Activated naive CD4-positive, alpha-beta T cell treated with anti-CD3 and anti-CD28 coated beads, Interleukin-2, amount 50 U/mL, for 72 hours (primary cell): ENCODE data around the gene SCAMP2. TPM values are rescaled to one million over a fixed set of nuclear protein-coding genes. Genes with fewer than 3 reads are reported as not detected.

Experiments
- ATAC-seq, 2 donors: fragments of 150-1000 bp; cut with Tn5 transposase; 2 replicates each; pipeline ENCODE4 v1.10.0; 2021; ENCODE audit warnings: mild to moderate bottlenecking in 2 of 2, moderate library complexity in 2 of 2
- DNase-seq, 2 donors: peaks; one replicate each; pipeline ENCODE4 v3.0.0; 2021 to 2022; ENCODE audit warnings: low spot score in 2 of 2
- H3K27ac Mint-ChIP-seq, 2 donors: one replicate each; pipeline ENCODE4 v1.8.0; 2022; ENCODE audit warnings: mild to moderate bottlenecking in 2 of 2, mixed read lengths in 2 of 2
- H3K36me3 Mint-ChIP-seq, 2 donors: one replicate each; pipeline ENCODE4 v1.8.0; 2022; ENCODE audit warnings: mixed read lengths in 2 of 2
- H3K9me3 Mint-ChIP-seq, 2 donors: one replicate each; pipeline ENCODE4 v1.8.0; 2022; ENCODE audit warnings: mixed read lengths in 2 of 2
- total RNA-seq, 2 donors: library from RNA; stranded (reverse); gene quantifications; one replicate each; pipeline ENCODE4 v1.2.3, GENCODE V29; 2022

SCAMP2 gene
- total RNA-seq, 2 donors from 2014 or later, result 79.5 to 92.7 TPM

DNA sequence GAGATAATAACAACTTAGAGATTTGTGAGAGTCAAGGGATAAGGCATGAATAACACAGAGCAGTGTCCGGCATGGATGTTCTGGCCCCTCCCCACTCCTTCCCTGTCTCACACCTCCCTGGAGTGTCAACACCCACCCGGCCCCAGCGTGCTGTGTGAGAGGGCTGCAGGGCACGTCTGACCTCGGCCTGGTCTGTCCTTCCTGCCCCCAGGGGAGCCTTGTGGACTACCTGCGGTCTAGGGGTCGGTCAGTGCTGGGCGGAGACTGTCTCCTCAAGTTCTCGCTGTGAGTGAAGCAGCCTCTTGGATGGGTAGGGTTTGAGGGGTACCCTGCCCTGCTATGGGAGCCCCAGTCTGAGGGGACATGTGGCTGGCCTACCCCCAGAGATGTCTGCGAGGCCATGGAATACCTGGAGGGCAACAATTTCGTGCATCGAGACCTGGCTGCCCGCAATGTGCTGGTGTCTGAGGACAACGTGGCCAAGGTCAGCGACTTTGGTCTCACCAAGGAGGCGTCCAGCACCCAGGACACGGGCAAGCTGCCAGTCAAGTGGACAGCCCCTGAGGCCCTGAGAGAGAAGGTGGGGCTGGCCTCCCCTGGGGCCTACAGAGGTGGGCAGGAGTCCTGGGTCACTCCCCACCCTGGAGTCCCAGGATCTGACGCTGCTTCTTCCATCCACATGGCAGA is 71.7 kb downstream of the SCAMP2 start:
- ATAC-seq (no peak), DNase-seq (no peak)
- Mint-ChIP-seq H3K9me3 (no peaks in the 10 kb centered on the region), H3K27ac (peak overlapping the region in 1 of 2 donors; percentile 77), H3K36me3 (peaks cover 0 to 24% of the 10 kb centered on the region in 2 donors)

DNA sequence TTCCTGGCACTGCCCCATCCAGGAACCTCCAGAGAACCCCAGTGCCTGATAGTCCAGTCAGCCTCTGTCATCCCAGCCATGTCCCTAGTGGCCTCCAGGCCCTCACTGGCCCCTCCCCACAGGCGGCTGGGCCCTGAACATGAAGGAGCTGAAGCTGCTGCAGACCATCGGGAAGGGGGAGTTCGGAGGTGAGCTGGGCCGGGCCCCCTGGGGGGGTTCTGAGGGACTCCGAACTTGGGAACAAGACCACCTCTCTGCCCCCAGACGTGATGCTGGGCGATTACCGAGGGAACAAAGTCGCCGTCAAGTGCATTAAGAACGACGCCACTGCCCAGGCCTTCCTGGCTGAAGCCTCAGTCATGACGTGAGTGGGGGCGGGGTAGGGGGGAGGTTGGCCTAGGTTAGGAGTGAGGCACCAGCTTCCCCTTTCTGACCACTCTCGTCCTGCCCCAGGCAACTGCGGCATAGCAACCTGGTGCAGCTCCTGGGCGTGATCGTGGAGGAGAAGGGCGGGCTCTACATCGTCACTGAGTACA is 72.5 kb downstream of the SCAMP2 start:
- H3K36me3 Mint-ChIP-seq, result peaks cover 0 to 31% of the 10 kb centered on the region in 2 donors

DNA sequence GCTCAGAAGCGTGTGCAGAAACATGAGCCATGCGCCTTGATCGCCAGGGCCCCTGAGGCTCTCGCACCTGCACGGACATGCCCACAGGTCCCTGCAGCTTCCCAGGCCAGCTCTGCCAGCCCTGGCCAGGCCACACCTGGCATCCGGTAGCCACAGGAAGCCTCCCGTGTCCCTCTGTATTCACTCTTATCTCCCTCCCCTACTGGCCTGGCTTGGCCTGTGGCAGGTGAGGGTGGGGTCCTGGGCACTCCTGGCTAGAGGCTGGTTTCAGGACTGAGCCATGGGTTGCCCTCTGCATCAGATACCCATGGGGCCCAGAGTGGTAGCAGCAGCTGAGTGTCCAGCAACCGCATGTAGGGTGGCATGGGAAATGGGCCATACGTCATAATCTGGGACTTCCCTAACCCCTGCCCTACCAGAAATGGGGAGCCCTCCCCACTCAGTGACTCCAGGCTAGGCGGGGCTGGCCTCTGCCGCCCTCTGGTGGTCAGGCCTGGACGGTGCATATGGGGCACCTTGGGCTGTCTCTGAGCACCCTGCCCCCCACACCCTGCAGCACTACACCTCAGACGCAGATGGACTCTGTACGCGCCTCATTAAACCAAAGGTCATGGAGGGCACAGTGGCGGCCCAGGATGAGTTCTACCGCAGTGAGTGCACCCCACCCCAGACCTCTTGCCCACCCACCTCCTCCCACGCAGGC is 73.2 kb downstream of the SCAMP2 start:
- DNase-seq (peak; percentile 88 to 93), ATAC-seq (peak; percentile 83 to 90)
- Mint-ChIP-seq H3K27ac (peak overlapping the region; percentile 82 to 90), H3K36me3 (peaks cover 0 to 29% of the 10 kb centered on the region in 2 donors), H3K9me3 (no peaks in the 10 kb centered on the region)

More for the DNA sequence above, 72.5 kb downstream of the SCAMP2 start:
- no peak for ATAC-seq
- DNase-seq, result no peak
- H3K27ac Mint-ChIP-seq, result peak overlapping the region; percentile 82 to 90
- no peaks in the 10 kb centered on the region for H3K9me3 Mint-ChIP-seq

DNA sequence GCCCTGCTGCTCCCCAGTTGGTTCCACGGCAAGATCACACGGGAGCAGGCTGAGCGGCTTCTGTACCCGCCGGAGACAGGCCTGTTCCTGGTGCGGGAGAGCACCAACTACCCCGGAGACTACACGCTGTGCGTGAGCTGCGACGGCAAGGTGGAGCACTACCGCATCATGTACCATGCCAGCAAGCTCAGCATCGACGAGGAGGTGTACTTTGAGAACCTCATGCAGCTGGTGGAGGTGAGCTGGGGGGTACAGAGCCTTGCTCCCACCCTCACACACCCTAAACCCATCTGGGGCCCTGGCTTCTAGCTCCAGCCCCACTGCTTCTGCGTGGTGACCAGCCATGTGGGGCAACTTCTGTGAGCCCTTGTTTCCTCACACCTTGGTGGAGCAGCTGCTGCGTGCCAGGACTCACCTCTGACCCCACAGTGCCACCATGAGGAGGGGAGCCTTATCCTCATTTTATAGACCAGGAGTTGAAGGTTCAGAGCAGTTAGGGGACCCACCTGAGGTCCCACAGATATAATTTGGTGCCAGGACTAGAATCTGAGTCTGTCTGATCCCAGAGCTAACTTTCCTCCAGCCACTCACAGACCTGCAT is 73.8 kb downstream of the SCAMP2 start:
- Mint-ChIP-seq H3K9me3 (no peaks in the 10 kb centered on the region), H3K36me3 (peaks cover 0 to 24% of the 10 kb centered on the region in 2 donors), H3K27ac (peak overlapping the region; percentile 82 to 85)
- ATAC-seq (peak; percentile 8 to 14), DNase-seq (no peak)

DNA sequence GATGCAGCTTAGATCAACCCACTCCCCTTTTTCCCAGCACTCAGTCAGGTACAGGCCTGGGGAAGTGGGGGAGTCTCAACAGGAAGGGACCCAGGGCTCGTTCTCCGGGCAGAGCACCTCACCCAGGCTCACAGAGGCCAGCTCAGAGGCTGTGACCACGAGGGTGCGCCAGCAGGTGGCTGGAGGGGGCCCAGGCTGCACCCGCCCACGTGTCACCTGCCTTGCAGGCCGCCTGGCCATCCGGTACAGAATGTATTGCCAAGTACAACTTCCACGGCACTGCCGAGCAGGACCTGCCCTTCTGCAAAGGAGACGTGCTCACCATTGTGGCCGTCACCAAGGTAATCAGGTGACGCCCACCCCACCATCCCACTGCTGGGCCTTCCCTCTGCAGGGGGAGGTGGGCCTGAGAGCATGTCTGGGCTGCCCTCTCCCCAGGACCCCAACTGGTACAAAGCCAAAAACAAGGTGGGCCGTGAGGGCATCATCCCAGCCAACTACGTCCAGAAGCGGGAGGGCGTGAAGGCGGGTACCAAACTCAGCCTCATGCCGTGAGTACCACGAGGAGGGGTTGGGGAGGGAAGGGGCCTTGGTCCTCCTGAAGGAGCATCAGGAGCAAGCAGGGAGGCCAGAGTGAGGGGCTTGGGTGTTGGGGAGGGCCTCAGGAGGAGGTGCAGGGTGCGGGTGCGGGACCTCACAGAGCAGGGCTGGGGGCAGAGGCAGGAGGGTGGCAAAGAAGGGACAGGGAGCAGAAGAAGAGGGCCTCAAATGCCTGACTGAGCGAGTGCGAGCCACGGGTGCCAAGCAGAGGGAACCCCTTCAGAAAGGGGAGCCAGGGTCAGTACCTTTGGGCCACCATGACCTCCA is 74.5 kb downstream of the SCAMP2 start:
- Mint-ChIP-seq H3K36me3 (peaks cover 0 to 17% of the 10 kb centered on the region in 2 donors), H3K27ac (peak overlapping the region; percentile 82 to 94), H3K9me3 (no peaks in the 10 kb centered on the region)
- DNase-seq (no peak), ATAC-seq (no peak)

DNA sequence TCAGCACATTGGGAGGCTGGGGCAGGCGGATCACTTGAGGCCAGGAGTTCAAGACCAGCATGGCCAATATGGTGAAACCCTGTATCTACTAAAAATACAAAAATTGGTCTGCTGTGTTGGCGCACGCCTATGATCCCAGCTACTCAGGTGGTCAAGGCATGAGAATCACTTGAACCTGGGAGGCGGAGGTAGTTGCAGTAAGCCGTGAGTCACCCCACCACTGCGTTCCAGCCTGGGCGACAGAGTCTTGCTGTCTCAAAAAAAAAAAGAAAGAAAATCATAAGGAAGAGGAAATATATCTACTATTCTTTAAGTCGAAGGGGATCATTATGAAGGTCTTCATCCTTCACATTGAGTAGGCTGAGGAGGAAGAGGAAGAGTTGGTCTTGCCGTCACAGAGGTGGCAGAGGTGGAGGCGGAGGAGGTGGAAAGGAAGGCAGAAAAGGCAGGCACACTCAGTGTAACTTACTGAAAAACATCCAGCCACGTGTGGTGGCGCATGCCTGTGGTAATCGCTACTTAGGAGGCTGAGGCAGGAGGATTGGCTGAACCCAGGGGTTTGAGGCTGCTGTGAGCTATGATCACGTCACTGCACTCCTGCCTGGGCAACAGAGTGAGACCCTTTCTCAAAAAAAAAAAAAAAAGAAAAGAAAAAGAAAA is 77.1 kb downstream of the SCAMP2 start:
- Mint-ChIP-seq H3K36me3 (peaks cover 8 to 24% of the 10 kb centered on the region in 2 donors), H3K27ac (peak overlapping the region; percentile 82 to 92), H3K9me3 (no peaks in the 10 kb centered on the region)
- DNase-seq (no peak), ATAC-seq (peak; percentile 28 to 49)

DNA sequence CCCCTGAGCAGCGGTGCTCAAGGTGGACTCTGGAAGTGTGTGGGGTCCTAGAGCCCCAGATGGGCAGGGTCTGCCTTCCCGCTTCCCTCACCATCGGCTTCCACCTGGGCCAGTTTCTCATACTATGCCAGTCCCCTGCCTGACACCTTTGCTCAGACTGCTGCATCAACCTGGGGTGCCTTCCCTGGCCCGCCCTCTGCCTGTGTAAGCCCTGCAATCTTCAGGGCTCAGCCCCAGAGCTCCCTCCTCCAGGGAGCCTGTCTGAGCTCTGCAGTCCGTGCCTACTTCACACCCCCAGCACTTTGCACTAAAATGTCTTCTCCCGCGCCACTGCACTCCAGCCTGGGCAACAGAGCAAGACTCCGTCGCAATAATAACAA is 78.2 kb downstream of the SCAMP2 start:
- peaks cover 8 to 33% of the 10 kb centered on the region in 2 donors for H3K36me3 Mint-ChIP-seq
- ATAC-seq (no peak), DNase-seq (no peak)
- peak overlapping the region; percentile 82 to 93 for H3K27ac Mint-ChIP-seq
- no peaks in the 10 kb centered on the region for H3K9me3 Mint-ChIP-seq

DNA sequence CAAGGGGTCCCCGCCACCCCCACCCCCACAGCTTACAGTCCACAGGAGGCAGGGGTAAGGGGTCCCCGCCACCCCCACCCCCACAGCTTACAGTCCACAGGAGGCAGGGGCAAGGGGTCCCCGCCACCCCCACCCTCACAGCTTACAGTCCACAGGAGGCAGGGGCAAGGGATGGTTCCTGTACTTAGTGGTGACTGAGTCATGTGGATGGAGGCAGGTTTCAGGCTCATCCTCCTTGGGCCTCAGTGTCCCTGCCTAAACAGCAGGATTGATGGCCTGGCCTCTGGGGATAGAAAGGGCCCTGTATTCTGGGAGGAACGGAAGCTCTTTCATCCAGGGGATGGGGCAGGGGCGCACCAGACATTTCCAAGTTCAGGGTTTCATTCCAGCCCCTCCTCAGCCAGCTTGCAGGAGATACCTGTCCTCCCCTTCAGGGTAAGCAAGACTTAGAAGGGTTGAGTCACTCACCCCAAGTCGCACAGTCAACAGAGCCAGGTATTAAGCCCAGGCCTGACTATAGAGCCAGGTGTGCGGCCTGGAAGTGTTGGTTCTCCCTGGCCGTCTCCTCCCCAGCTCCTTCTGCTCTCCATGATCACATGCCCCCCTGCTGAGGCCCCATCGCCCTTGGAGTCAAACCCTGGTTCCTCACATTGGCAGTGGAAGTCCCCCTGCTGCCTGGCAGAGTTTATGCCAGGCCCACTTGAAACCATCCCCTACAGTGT is 78.8 kb downstream of the SCAMP2 start:
- DNase-seq (no peak), ATAC-seq (peak; percentile 33 to 60)
- H3K27ac Mint-ChIP-seq, result peak overlapping the region; percentile 82 to 93
- H3K36me3 Mint-ChIP-seq, result peaks cover 8 to 39% of the 10 kb centered on the region in 2 donors
- no peaks in the 10 kb centered on the region for H3K9me3 Mint-ChIP-seq

Other genes starting within 250 kb of the SCAMP2 start
- gene EDC3, start 177.3 kb downstream of the SCAMP2 start, total RNA-seq, result 10 to 100 TPM; 48.6 to 56.4 TPM
- 10 to 100 TPM in 1 of 2 donors, 1 to 10 TPM in 1; 2.1 to 11.4 TPM for gene CYP1A1, start 147.8 kb downstream of the SCAMP2 start, total RNA-seq
- not detected for gene CYP1A2, start 124.5 kb downstream of the SCAMP2 start, total RNA-seq
- 100 to 1,000 TPM; 231 to 297 TPM for gene CSK, start 91.3 kb downstream of the SCAMP2 start, total RNA-seq
- gene LMAN1L, start 60.5 kb downstream of the SCAMP2 start, total RNA-seq, result 1 to 10 TPM in 1 of 2 donors, under 1 TPM in 1; 0.27 to 1.1 TPM
- under 1 TPM in 1 of 2 donors, not detected in 1; 0.25 TPM for gene CPLX3, start 46.7 kb downstream of the SCAMP2 start, total RNA-seq
- 10 to 100 TPM; 37.6 to 50.3 TPM for gene ULK3, start 30.2 kb downstream of the SCAMP2 start, total RNA-seq
- gene MPI, start 16.7 kb upstream of the SCAMP2 start, total RNA-seq, result 10 to 100 TPM; 22.0 to 98.0 TPM
- gene FAM219B, start 33.5 kb upstream of the SCAMP2 start, total RNA-seq, result 10 to 100 TPM; 61.7 to 66.2 TPM
- 100 to 1,000 TPM; 314 to 323 TPM for gene COX5A, start 64.7 kb upstream of the SCAMP2 start, total RNA-seq
- 1 to 10 TPM; 3.4 to 6.6 TPM for gene RPP25, start 83.4 kb upstream of the SCAMP2 start, total RNA-seq
- 10 to 100 TPM in 1 of 2 donors, 1 to 10 TPM in 1; 3.7 to 11.4 TPM for gene SCAMP5, start 122.2 kb upstream of the SCAMP2 start, total RNA-seq
- gene PPCDC, start 150.2 kb upstream of the SCAMP2 start, total RNA-seq, result 10 to 100 TPM; 16.3 to 20.4 TPM